Activated CD4-positive, alpha-beta T cell treated with anti-CD3 and anti-CD28 coated beads, Interleukin-2, amount 50 U/mL, for 48 hours (primary cell): ENCODE results near the gene STARD3NL.
A peak's percentile ranks its signal among the peaks of the same experiment; 100 is the strongest.
"Not testable (repeated sequence)": the region's sequence is repeated elsewhere in the genome, so short reads cannot be mapped to it uniquely, and the experiment has no call there.

Experiments used
- DNase-seq, 2 experiments: peaks; one replicate each; pipeline ENCODE4 v3.0.0-alpha.2; 2020

STARD3NL gene, protein sequence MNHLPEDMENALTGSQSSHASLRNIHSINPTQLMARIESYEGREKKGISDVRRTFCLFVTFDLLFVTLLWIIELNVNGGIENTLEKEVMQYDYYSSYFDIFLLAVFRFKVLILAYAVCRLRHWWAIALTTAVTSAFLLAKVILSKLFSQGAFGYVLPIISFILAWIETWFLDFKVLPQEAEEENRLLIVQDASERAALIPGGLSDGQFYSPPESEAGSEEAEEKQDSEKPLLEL

DNA sequence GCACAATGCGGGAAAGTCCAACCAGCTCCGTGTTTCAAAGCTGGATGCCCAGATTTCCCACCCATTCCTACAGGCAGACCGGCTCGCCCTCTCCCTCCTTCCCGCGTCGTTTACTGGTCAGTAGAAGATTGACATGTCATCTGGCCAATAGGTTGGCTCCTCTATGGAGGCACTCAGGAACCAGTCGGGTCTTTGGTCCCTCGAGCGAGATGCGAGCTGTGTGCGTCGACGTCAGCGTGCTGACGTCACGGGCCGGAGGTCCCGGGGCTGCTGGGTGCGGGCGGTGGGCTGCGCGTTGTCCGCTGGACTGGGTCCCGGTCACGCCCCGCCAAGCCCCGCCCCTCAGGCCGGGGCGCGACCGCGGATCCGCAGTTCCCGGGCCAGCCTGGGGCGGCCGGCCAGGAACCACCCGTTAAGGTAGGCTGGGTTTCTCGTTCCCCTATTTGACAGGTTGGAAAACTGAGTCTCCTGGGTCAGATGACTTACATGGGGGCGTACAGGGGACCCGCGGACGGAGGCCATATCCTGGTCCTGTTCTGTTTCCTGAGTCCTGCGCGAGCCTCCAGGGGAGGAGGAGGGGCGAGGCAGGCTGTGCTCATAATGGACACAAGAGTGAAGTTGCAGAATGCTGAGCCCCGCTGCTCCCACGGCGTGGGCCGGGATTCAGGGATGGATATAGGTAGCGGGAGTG is at the start of gene STARD3NL:
STARD3NL (plus strand) TSS at position 242 of the 691 bp plus-strand sequence. CDS start 29,260 bp downstream, outside the sequence.
- DNase-seq: peak; percentile 88 to 92

DNA sequence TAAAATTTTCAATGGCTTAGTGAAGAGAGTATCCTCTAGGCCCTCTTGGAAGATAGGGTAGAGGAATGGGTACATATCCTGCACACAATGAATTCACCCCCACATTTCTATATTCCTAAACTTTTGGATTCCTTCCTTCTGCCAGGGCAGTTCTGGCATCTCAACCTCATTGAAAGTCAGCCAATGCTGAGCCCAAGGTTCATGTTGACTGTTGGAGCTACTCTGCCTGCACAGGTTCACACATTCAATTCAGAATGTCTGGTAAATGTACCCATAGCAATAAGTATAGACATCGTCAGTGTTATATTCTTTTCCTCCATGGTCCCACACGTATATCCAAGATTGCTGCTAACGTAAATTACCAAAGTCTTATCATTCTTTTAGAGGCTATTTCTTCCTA is 48.9 kb upstream of the STARD3NL start:
- no peak for DNase-seq

DNA sequence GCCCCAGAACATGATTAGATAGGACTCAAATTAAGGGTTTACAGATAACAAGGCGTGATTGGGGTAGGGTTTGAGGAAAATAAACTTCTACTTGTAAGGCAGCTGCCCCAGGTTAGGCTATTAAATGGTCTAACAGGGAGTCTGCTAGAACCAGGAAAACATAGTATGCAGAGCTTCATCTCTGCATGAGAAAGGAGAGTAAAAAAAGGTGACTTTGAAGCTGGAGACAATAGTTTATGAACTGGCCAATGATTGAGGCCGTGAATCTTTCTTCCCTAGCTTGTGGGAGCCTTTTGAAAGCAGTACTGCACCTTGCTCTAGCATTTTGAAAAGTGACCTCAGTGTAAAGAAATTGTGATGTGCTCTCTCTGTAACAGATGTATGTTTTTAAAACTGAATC is 48.5 kb upstream of the STARD3NL start:
- no peak for DNase-seq

DNA sequence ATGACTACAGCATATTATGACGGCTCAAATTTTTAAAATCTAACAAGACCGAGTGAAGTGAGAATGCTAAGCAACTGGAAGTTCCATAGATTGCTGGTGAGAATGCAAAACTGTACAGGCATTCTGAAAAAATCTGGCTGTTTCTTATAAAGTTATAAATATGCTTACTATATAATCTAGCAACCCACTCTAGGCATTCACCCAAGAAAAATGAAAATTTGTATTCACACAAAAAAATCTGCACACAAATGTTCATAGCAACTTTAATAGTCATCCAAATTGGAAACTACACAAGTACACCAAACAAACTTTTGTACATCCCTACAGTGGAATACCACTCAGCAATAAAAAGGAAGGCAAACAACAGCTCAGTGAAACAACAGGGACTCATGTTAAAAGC is 39.9 kb upstream of the STARD3NL start:
- DNase-seq: no peak

DNA sequence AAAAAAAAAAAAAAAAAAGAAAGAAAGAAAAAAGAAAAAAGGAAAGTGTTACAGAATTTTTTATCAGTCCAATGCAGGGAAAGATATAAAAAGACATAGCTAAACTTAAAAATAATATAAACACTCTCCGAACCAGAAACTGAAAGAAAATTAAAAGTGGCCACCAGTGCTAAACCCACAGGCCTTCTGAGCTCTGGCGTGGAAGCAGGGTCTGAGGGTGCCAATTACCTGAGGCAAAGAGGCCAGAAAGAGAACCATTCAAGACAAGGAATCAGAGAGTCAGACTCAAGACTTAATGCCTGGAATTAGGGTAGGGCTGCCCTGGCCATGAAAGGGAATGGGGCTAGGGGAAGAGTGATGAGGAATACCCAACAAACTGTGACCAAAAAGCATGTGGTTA is 36.9 kb upstream of the STARD3NL start:
- no peak for DNase-seq

DNA sequence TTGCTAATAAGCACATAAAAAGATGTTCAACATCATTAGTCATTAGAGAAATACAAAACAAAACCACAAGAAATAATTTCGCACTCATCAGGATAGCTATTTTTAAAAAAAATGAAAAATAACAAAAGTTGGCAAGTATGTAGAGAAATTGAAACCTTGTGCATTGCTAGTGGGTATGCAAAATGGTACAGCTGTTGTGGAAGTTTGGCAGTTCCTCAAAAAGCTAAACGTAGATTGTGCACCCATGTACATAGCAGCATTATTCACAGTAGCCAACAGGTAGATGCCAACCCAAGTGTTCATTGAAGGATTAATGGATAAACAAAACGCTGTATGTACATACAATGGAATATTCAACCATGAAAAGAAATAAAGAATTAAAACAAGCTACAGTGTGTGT is 35.3 kb upstream of the STARD3NL start:
- DNase-seq: no peak

- DNase-seq: no peak
Measured at GRCh38 chr7:38147005-38147404, 31.0 kb upstream of the STARD3NL start.

DNA sequence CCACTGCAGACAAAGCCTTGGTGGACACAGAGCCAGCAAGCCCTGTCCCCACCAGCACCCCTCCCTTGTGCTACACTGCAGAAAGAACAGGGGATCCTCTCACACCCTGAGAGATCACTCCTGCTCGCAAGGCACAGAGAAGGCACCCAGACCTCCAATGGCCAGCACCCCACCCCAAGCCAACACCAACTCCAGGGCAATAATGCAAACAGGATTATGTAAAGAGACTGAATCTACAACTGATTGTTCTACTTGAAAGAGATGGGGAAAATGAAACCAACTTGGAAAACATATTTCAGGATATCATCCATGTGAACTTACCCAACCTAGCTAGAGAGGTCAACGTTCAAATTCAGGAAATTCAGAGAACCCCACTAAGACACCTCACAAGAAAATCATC is 26.5 kb upstream of the STARD3NL start:
- no peak for DNase-seq

GRCh38 chr7:38153515-38153914 is 24.5 kb upstream of the STARD3NL start:
- DNase-seq: no peak

DNA sequence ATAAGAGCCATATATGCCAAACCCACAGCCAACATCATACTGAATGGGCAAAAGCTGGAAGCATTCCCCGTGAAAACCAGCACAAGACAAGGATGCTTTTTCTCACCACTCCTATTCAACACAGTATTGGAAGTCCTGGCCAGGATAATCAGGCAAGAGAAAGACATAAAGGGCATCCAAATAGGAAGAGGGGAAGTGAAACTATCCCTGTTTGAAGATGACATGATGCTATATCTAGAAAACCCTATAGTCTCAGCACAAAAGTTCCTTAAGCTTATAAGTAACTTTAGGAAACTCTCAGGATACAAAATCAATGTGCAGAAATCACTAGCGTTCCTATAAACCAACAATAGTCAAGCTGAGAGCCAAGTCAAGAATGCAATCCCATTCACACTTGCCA is 23.8 kb upstream of the STARD3NL start:
- DNase-seq: no peak

DNA sequence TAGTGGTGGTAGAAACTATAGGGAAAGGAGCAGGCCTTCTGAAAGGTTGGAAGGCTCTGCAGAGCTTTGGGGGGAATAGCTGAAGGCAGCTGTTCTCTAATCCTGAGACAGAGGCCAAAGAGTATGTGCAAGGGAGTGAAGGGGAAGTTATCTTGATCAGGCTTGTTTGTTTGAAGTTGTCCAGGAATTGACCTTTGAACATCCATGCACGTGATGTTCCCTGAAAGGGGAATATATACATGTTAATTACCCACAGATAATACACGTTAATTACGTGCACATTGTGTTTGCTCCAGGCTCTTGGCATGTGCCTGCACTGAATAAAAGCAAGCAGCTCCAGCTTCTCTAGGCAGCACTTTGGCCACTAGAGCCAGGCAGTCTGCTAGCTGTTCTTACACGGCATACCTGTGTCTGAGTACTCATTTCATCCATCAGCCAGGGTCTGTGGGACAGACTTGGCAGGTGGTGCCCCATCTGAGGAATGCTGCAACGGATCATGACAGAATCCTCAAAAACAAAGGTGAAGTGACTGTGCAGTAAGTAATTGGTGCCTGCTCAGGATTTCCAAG is 18.0 kb upstream of the STARD3NL start:
- DNase-seq: no peak

- DNase-seq: no peak
Measured at GRCh38 chr7:38162036-38162435, 16.0 kb upstream of the STARD3NL start.

GRCh38 chr7:38163671-38164070 is 14.4 kb upstream of the STARD3NL start:
- no peak for DNase-seq

DNA sequence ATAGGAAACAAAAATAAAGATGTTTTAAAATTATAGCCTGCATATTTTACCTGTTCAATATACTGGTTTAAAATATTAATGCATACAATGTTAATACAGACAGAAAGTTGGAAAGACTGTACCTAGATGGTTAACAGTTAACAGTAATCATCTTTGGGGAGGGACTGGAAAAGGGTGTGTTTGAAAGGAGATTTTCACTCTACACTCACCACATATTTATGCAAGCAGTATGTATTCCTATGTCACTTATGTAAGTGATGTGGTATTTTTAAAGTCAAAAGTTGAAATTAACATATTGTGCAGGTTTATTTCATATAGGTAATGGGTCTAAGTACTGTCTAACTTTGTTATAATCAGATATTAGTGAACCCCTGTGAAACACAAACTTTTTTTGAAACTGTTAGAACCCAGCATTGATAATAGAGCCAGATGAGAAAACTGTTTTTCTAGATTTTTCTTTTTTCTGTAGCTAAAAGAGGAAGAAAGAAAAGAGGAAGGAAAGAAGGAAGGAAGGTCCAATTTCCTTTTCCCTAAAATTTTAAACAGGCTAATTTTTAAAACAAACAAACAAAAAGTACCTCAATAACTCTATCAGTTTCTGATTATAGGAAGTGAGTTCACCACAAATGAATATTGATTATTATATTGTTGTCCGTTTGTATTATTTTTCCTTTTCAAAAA is 9.0 kb upstream of the STARD3NL start:
- no peak for DNase-seq

DNA sequence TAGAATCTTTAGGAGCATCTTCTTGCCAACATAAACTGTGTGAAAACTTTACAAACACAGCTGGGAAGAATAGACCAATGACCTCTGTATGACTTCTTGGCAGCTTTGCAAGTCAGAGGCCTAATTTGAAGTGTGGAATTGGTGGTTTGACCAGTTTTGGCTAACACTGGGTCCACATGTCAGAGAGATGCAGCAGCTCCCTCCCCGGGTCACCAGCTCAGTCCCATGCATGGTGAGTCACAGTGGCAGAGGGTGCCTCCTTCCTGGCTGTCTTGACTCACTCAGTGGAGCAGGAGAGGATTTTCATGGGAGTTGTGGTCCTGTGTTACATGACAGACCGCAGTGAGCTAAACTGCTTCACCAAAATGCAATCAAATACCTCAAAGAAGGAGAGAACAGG is 8.2 kb upstream of the STARD3NL start:
- DNase-seq: no peak

- DNase-seq: no peak
Measured at GRCh38 chr7:38171623-38172391, 6.2 kb upstream of the STARD3NL start.

DNA sequence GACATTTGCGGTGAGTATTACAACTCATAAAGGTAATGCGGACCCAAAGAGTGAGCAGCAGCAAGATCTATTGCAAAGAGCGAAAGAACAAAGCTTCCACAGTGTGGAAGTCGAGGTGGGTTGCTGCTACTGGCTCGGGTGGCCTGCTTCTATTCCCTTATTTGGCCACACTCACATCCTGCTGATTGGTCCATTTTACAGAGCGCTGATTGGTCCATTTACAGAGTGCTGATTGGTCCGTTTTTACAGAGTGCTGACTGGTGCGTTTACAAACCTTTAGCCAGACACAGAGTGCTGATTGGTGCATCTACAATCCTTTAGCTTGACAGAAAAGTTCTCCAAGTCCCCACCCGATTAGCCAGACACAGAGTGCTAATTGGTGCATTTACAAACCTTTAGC is 2.5 kb upstream of the STARD3NL start:
- not testable (repeated sequence) for DNase-seq

DNA sequence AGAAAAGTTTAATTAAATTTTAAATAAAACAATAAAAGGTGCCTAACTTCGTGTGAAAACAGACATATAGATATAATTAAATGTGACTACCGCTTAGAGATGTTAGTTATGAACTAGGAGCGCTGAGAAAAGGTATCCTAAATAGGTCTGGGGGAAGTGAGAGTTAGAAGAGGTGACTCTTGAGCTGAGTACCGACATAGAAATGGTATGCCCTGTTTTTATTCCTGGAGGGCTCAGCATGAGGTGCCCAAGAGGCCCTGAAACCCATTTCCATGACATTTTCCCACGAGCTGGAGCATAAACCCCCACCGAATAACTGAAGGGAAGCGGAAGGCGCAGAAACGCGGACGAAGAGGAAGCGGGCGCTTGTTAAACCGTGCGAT is 433 bp upstream of the STARD3NL start:
- no peak for DNase-seq

DNA sequence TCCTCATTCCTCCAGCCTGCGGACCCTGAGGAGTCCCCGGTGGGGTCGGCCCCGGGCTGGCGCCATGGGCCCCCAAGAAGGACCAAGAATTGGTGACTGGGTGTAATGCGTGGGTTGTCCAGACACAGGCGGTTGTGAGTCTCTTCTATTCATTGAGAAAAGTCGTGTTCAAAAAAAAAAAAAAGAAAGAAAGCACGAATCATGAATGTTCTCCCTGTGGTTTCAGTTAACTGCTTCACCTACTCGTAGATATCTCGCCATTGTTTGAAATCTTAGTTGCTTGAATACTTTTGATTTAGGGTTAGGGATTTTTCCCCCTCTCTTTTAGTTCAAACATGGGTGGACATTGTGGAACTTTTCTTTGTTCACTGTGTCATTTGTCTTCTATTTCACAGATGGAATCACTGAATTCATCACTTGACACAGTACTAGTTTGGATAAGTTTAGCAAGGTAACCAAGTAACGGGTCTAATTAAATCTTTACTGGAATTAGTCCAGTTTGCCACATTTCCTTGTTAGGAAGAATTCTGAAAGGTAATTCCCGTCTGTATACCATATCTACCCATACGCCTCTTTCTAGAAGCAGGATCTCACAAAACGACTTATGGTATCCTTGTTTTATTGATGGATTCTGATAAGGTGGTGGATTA is 775 bp downstream of the STARD3NL start:
- no peak for DNase-seq

DNA sequence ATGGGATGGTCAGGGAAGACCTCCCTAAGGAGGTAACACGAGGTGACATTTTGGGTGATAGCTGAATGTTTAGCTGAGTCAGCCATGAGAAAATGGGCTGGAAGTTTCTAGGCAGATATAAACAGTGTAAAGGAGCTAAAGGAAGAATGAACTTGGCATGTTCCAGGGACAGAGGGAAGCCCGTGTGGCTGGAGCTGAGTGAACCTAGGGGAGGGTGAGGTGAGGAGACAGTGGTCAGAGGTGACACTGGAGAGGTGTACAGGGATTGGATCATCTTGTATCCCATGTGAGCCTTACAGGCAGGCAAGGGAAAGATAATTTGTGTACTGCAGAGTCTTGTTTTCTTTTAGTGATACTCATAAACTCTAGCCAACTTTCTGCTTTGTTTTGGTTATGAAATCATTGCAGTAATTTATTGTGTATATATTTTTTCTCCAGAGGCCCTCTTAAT is 1.8 kb downstream of the STARD3NL start:
- DNase-seq: no peak

DNA sequence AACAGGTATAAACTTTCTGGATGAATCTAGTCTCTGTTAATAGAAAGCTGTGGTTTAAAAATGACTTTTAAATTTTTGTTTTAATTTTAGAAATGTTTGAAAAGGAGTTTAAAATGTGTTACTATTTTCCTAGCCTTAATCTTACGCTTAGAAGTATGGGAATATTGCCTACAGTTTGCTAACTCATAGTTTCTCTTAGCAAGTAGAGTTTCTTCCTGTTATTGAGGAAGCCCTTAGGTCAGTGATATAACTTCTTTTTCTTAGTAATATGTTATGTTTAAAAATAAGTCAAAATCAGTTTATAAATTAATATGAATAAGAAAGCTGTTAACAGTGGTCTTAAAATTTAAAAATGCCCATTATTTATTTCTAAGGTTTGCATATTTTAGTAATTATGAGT is 3.1 kb downstream of the STARD3NL start:
- no peak for DNase-seq

- DNase-seq: no peak
Measured at GRCh38 chr7:38182450-38182849, 4.4 kb downstream of the STARD3NL start.
